Stimulated activated CD4-positive, alpha-beta T cell treated with anti-CD3 and anti-CD28 coated beads, Interleukin-4, amount 100 ng/mL, for 4 hours (primary cell): ENCODE results near the gene DCST2.

Source experiments
- DNase-seq, 2 experiments: peaks; one replicate each; pipeline ENCODE4 v3.0.0-alpha.2; 2020

DCST2 gene

DNA sequence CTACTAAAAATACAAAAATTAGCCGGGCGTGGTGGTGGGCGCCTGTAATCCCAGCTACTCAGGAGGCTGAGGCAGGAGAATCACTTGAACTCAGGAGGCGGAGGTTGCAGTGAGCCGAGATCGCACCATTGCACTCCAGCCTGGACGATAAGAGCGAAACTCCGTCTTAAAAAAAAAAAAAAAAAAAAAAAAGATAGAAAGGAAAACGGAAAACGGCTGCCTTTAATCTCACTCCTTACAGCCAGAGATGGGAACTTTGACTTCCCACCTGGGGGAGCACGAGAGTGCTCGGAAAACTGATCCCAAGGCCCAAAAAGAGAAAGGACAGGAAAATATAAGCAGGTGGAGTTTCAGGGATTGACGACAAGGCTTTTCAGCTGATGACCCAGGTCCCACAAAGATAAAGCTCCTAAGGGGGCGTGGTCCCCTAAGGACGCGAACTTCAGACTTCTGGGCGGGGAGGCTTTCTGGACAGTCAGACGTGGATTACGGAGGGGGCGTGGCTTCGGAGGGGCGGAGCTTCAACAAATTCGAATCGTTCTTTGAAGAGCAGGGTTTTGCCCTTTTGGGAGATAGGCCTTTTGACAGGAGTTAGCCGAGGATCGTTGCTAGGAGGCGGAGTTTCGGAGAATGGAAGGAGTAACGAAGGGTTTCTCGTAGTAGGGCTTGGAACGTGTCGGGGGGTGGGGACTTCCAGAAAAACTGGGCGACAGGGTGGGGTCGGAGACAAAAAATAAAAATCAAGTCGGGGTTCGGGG lies 60.1 kb downstream of the DCST2 start:
- peak; percentile 87 to 88 for DNase-seq

DNA sequence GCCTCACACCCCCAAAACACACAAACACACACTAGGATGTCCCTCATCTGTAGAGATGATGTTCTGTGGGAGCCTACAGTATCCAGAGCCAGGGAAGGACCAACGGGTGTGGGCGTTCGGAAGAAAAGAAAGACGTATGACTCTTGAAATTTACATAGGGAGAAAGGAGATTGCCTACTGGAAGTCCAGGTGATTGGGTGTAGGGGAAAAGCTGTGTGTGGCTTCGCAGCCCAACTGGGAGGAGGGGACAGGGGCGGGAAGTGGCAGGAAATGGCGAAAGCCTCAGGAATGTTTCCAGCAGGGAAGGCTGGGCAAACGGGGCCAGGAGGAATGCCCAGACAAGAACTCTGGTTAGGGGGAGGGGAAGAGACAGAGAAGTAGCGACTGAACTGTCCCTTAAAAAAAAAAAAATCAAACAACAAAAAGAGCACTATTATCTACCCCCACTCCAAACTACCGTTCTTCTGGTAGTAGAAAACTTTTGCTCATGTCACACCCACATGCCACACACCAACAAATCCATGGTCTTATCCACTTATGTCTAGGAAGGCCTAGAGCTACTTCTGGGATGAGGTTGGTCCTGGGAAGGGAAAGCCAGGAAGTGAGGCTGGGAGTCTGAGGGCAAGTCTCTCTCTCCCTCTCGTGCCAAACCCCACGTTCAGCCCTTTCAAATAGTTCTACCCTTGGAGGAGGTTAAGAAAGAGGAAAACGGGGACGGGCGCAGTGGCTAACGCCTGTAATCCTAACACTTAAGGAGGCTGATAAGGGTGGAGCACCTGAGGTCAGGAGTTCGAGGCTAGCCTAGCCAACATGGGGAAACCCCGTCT lies 60.9 kb downstream of the DCST2 start:
- DNase-seq = no peak

DNA sequence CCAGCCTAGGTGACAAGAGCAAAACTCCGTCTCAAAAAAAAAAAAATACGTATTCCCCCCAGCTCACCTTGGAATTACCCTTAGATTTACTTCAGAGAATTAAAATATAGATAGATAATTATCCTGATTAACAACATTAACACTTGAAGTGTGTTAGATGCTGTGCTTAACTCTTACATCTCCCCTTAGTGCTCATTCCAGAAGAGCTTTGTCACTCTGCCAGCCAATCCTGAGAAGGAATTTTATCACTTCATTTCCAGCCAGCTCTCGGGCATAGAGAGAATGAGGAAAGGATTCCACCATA lies 61.4 kb downstream of the DCST2 start:
- DNase-seq = no peak

DNA sequence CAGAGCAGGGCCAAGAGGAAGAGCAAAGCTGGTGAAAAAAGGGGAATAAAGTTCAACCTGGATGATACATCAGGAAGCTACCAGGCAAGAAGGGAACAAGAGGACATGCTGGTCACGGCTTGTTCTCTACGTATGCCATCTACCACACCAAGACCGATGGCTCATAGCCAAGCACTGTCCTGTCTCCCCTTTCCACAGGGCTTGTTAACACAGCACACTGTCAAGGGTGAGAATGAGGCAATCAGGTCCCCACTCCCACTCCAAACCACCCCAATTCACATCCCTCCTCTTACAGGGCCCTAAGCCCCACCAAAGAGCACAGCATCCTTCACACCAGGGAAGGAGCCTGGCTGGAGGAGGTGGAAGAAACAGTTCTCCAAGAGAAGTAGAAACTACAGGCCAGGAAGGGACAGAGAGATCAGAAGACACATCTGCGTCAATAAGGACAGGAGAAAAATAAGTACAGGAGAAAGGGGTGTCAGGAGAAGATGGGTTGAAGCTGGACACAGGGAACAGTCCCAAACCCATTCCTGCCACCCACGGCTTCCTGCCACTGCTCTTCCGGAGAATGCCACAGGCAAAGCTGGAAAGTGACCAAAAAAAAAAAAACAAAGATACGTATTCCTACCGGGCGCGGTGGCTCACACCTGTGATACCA lies 62.1 kb downstream of the DCST2 start:
- DNase-seq = no peak

DNA sequence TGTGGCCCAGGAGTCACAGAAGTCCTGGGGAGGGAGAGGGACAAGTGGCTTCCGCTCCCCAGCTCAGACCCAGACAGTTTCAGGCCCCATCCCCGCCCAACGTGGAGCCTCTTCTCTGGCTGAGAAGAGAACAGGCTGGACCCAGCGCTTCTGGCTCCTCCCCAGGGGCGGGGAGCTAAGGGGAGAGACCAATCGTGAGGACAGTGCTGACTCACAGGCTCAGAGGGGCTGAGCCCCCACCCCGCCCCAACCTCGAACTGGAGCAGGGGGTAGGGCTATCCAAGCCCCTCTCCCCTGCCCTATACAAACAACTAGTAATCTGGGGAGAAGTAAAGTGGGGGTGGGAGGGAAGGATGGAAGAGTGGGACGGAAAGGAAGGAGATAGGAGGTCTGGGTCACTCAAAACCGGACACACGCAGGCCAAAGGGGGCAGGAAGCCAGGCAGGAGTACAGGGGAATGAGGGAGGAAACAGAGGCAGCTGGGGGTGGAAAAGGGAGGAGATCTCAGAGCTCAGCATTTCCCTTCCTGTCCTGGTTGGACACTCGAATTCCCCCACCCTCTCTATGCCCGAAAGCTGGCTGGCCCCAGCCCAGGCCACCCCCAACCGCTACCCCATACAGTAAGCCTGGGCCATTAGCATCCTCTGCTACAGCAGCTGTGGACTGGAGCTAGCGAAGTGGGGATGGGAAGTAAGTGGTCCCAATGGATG lies 62.8 kb downstream of the DCST2 start, which contains the start of gene SHC1:
Gene SHC1, minus strand, starts transcription at position 117 of the 710 bp plus-strand sequence. CDS start 221 bp downstream, outside the sequence.
- DNase-seq = peak; percentile 36 to 41

DNA sequence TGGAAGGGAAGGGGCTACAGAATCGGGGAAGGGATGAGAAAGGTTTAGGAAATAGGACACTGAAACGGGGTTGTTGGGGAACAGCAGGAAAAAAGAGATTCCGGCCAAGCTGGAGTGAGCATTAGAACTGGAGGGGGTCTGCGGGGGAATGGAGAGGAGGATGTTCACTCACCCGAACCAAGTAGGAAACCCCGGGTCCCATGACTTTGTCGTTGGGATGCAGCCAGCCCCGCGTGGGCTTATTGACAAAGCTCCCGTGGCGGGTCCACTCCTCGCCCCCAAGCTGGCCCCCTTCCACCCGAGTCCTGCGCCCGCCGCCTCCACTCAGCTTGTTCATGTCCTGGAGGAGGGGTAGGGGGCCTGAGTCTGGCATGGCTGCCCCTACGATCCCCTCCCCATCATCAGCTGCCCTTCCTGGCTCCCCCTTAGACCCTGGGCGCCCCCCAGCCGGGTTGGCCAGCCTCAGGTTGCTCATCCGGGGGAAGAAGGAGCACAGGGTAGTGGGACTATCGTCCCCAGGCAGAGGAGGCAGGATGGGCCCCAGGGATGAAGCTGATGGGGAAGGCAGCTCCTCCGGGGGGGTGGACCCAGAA lies 63.6 kb downstream of the DCST2 start:
- no peak for DNase-seq

DNA sequence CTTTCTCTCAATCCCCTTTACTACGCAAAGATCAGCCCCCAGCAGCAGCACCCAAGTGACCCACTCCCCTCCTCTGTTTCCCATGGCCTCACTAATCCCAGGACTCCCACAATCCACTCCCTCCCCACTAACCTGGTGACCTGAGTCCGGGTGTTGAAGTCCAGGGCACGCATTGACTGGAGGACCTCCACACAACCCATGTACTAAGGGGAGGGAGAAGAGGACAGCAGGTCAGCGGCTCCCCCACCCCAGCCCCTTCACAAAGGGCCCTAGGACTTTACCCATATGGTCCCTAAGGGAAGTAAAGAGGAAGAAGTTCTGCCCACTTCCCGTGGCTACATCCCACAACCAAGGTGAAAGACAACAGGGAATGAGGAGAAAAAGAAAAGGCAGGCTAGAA lies 64.3 kb downstream of the DCST2 start:
- DNase-seq = no peak

DNA sequence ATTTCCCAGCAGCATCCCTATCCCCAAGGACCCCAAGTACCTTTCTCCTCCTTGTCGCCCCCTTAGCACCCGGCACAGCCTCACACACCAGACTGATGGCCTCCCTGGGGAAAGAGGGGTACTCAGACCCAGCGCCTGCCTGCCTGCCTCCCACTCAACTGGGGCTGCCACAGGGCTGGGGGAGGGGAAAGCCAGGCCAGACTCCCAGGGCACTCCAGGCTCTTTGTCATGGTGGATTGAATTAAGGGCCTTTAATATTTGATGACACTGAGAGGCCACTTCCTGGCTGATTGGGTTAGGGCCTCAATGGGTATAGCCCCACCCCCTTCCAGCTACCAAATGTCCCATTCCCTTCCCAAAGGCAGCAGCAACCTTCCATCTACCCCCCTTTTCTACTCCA lies 64.8 kb downstream of the DCST2 start:
- no peak for DNase-seq
